Dermis microvascular lymphatic vessel endothelial cell (primary cell): ENCODE results near the gene RIPPLY1. TPM values are rescaled to one million over a fixed set of nuclear protein-coding genes. Genes with fewer than 3 reads are reported as not detected.

Experiments
- DNase-seq, 2 donors: peaks; one replicate each; pipeline versions ENCODE4 v3.0.0 to v3.0.0-alpha.2; 2010; ENCODE audit warnings: low read depth in 2 of 2
- total RNA-seq: library from RNA; depleted of rRNA; stranded (reverse); fragments of >200 nt; gene quantifications from 2 replicates; pipeline ENCODE4 v1.2.1, GENCODE V29; 2014

RIPPLY1 gene
- total RNA-seq: not detected in 2 replicates

- no peak for DNase-seq
Measured at GRCh38 chrX:106903291-106903824, at the start of gene RIPPLY1. RIPPLY1 (minus strand) TSS chrX:106903341; CDS start chrX:106903287, 54 bp downstream.

GRCh38 chrX:106952538-106952937, 49.4 kb upstream of the RIPPLY1 start:
- DNase-seq: no peak

- DNase-seq: no peak
Measured at GRCh38 chrX:106952089-106952488, 48.9 kb upstream of the RIPPLY1 start.

- no peak for DNase-seq
Measured at GRCh38 chrX:106951230-106951629, 48.1 kb upstream of the RIPPLY1 start.

GRCh38 chrX:106950381-106950780, 47.2 kb upstream of the RIPPLY1 start:
- DNase-seq: no peak

- DNase-seq: no peak
Measured at GRCh38 chrX:106949366-106949765, 46.2 kb upstream of the RIPPLY1 start.

DNA sequence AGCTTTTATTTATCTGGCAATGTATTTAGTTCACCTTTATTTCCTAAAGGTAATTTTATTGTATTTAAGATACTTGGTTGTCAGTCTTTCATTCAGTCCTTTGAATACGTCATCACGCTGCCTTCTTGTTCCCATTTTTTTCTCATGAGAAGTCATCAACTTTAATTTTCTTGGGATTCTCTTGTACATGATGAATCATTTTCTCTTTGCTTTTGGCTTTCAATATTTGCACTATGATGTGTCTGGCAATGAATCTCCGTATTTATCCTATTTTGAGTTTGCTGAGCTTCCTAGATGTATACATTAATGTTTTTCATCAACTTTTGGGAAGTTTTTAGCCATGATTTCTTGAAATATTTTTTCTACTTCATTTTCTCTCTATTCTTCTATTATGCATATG, 45.5 kb upstream of the RIPPLY1 start:
- no peak for DNase-seq

- DNase-seq: no peak
Measured at GRCh38 chrX:106946464-106946863, 43.3 kb upstream of the RIPPLY1 start.

GRCh38 chrX:106940068-106940467, 36.9 kb upstream of the RIPPLY1 start:
- DNase-seq: no peak

DNA sequence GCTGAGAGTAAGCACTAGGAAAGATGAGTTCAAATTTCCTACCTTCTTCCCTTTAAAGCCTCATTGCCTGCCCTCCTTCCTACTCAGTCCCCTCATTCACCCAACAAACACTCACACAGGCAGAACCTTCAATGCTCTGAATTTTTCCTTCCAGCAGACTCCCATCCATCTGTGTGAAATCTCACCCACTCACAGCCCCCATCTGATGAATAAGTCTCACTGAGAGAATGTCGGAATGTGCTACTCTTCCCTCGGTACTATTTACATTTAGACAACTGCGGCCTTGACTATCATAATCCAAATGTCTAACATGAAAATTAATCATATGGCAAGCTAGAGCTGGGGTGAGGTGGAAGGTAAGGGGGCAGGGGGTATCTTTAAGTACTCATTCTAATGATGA, 36.4 kb upstream of the RIPPLY1 start:
- no peak for DNase-seq

DNA sequence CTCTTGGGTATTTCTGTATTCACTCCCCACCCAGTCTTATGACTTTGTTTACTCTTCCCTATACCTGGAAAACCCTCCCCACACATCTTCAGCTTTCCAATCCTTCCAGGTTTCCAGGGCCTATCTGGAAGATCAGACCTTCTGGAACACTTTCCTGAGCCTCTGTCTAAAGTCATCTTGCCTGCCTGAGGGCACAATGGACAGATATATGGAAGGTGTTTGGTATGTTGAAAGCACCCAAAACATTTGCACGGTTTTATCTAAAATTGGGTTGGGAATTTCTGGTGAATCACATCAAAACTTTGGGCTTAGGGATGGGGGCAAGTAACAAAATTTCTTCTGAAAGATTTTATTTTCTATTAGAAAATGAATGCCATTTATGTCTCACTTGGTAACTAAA, 33.1 kb upstream of the RIPPLY1 start:
- DNase-seq: no peak

- peak; percentile 7 to 34 for DNase-seq
Measured at GRCh38 chrX:106935175-106935574, 32.0 kb upstream of the RIPPLY1 start.

- DNase-seq: peak in 1 of 2 donors; percentile 9
Measured at GRCh38 chrX:106933538-106933961, 30.4 kb upstream of the RIPPLY1 start.

GRCh38 chrX:106932960-106933537, 29.9 kb upstream of the RIPPLY1 start:
- DNase-seq: no peak

DNA sequence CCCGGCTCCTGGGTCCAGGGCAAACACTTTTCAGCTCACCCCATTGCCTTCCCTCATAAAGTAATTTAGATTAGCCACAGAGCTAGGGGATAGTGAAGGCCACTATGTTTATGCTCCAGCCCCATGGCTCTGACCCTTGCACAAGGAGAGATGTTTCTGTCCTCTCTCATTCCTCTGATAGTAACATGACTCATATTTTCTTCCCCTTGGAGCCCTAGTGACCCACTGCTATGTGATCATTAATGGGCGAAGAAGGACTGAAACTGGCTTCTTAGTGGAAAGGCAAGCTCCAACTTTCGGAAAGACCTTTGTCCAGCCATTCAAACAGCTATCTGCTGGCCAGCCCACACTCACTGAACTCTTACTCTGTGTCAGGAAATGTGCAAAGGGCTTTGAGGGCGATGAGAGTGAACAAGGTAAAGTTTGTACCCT, 29.4 kb upstream of the RIPPLY1 start:
- no peak for DNase-seq

DNA sequence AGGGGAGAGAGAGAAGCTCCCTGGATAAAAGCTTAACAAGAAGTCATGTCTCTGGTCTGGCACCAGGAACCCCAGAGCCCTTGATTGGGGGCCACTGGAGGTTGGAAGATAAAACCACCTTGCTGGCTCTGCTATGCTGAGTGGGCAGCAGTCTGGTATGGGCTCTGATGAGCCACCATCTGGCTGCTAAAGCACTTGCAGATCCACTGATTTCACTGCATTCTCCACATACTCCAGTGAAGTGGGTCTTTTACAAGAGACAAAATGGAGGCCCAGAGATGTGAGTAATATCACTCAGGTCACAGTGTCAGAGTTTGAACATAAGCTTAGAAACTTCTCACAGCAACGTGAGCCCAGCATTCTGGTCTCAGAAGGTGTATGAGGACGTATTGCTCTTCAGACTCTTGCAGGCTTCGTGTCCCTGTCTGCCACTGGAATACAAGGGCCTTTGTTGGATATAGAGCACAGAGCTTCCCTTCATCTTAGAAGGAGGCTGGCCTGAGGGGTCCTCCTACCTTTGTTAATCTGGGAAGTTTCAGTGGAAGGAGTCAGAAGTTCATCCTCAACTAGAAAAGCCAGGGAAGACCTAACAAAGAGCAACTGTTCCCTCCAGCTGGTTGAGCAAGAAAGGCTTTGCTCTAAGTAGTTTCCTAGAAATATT, 28.8 kb upstream of the RIPPLY1 start:
- DNase-seq: no peak

GRCh38 chrX:106928227-106928626, 25.1 kb upstream of the RIPPLY1 start:
- DNase-seq: no peak

- DNase-seq: no peak
Measured at GRCh38 chrX:106927700-106928099, 24.6 kb upstream of the RIPPLY1 start.

DNA sequence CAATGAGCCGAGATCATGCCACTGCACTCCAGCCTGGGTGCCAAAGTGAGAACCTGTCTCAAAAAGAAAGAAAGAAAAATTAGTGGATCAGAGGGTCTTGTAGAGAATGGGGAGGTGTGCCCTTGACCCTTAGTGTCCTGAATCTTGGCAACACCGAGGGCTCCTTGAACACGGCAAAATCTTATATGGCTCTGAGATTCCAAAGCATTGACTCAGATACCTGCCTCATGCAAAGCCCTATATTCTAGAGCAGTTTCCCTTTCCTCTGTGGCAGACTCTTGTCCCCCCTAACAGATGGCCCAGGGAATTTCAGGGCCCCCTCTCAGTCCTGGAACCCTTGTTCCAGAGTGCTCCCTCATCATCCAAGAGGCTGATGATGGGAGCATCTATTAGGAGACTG, 23.9 kb upstream of the RIPPLY1 start:
- no peak for DNase-seq

GRCh38 chrX:106921637-106922036, 18.5 kb upstream of the RIPPLY1 start:
- DNase-seq: no peak

DNA sequence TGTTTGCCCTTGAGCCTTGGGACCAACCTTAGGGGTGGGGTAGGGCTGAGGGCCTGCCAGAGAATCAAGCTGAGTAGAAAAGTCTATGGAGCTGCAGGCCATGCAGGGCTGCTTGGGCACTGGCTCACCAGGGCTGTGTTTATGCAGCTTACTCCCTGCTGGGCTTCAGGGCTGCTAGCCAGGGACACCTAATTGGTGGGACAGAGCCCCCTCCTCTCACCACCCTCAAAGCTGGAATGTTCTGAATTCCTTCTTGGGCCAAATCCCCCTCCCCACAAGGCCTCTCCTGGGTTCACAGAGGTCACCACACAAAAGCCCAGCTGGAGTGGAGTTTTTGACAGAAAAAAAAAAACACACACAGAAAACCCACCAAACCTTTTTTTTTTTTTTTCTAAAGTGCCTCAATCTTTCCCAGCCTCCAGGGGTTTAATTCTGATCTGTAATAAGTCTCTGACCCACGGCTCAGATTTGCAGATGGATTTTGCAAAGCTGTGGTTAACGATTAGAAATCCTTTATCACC, 16.9 kb upstream of the RIPPLY1 start, which contains the start of gene CLDN2:
Gene CLDN2, plus strand, starts transcription at position 471 of the 521 bp plus-strand sequence. CDS start 7,827 bp downstream, outside the sequence.
- DNase-seq: no peak

DNA sequence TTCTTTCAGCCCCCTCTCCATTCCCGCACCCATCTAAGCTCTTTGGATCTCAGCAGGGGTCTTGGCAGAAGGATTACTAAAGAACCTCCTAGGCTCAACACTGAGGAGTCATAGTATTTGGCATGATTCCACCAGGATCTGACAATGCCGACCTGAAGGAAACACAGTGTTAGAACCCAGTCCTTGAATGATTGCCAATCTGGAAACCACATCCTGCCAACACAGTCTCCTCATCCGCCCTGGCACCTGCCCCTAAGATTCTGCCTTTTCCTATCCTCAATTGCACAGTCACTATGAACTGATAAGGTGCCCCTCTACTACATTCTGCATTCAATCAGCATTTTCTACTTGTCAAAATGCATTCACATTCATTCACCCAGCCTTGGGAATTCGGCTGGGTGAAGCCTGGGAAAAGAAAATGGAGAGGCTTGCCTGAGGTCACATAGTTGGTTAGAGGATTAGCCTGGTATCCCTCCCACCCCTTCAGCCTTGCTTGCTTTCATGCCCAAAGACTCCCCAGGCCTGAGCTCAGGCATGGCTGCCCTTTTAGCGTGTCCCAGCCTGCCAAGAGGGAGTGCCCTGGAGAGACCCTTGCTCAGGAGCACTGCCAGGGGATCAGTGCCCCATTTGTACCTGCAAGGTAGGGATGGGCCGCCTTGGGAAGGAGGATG, 14.8 kb upstream of the RIPPLY1 start:
- DNase-seq: peak in 1 of 2 donors; percentile 74
